ENCODE data around the gene JAKMIP1.

Gene JAKMIP1

GRCh38 chr4:6078560-6078959, 121.8 kb downstream of the JAKMIP1 start:
- H3K4me3 ChIP-seq (ENCODE audit: low read depth, low read length) = no peak overlapping the region
- no peak for DNase-seq (ENCODE audit: low read depth)
- no peak for TF ChIP-seq CTCF (conservative IDR thresholded peaks at IDR 0.05; ENCODE audit: low read depth, low read length)

GRCh38 chr4:6076391-6076790, 124.0 kb downstream of the JAKMIP1 start:
- no peak overlapping the region for H3K4me3 ChIP-seq (ENCODE audit: low read depth, low read length)
- no peak for DNase-seq (ENCODE audit: low read depth)
- TF ChIP-seq CTCF (conservative IDR thresholded peaks at IDR 0.05; ENCODE audit: low read depth, low read length) = no peak

GRCh38 chr4:6074758-6075157, 125.6 kb downstream of the JAKMIP1 start:
- no peak for DNase-seq (ENCODE audit: low read depth)
- H3K4me3 ChIP-seq (ENCODE audit: low read depth, low read length) = no peak overlapping the region
- no peak for TF ChIP-seq CTCF (conservative IDR thresholded peaks at IDR 0.05; ENCODE audit: low read depth, low read length)

- no peak overlapping the region for H3K4me3 ChIP-seq (ENCODE audit: low read depth, low read length)
- TF ChIP-seq CTCF (conservative IDR thresholded peaks at IDR 0.05; ENCODE audit: low read depth, low read length) = no peak
- DNase-seq (ENCODE audit: low read depth) = no peak
These were observed 128.2 kb downstream of the JAKMIP1 start for GRCh38 chr4:6071959-6072720.

- DNase-seq (ENCODE audit: low read depth) = no peak
- H3K4me3 ChIP-seq (ENCODE audit: low read depth, low read length) = no peak overlapping the region
- no peak for TF ChIP-seq CTCF (conservative IDR thresholded peaks at IDR 0.05; ENCODE audit: low read depth, low read length)
These were observed 129.0 kb downstream of the JAKMIP1 start for GRCh38 chr4:6071191-6071958.

- DNase-seq (ENCODE audit: low read depth) = no peak
- no peak for TF ChIP-seq CTCF (conservative IDR thresholded peaks at IDR 0.05; ENCODE audit: low read depth, low read length)
- H3K4me3 ChIP-seq (ENCODE audit: low read depth, low read length) = no peak overlapping the region
These were observed 130.3 kb downstream of the JAKMIP1 start for GRCh38 chr4:6069845-6070709.

Measured in choroid plexus epithelial cell (primary cell).